Osteocyte (in vitro differentiated cells): ENCODE data around the gene IRGQ. TPM values are rescaled to one million over a fixed set of nuclear protein-coding genes. Genes with fewer than 3 reads are reported as not detected.

Source experiments
- DNase-seq: peaks from one replicate; pipeline ENCODE4 v3.0.0; 2021; ENCODE audit warnings: mixed read lengths; ENCODE audit not compliant: unreplicated experiment; ENCODE audit errors: extremely low spot score
- H3K27ac Mint-ChIP-seq: one replicate; pipeline ENCODE4 v1.8.0; 2021; ENCODE audit warnings: mild to moderate bottlenecking, mixed read lengths; ENCODE audit not compliant: unreplicated experiment
- H3K27me3 Mint-ChIP-seq: one replicate; pipeline ENCODE4 v1.8.0; 2021; ENCODE audit warnings: mixed read lengths; ENCODE audit not compliant: unreplicated experiment
- H3K36me3 Mint-ChIP-seq: one replicate; pipeline ENCODE4 v1.8.0; 2021; ENCODE audit warnings: mixed read lengths; ENCODE audit not compliant: unreplicated experiment
- H3K4me1 Mint-ChIP-seq: one replicate; pipeline ENCODE4 v1.8.0; 2021; ENCODE audit warnings: mixed read lengths; ENCODE audit not compliant: unreplicated experiment
- H3K4me3 Mint-ChIP-seq: one replicate; pipeline ENCODE4 v1.8.0; 2021; ENCODE audit warnings: mild to moderate bottlenecking, moderate library complexity, mixed read lengths; ENCODE audit not compliant: unreplicated experiment
- H3K9me3 Mint-ChIP-seq: one replicate; pipeline ENCODE4 v1.8.0; 2021; ENCODE audit warnings: mixed read lengths; ENCODE audit not compliant: unreplicated experiment
- CTCF ChIP-seq: fragments of 200-600 bp; sonication (generic); IDR thresholded peaks from 2 replicates; pipeline ENCODE4 v1.5.0; 2021; ENCODE audit warnings: antibody characterized with exemption, mild to moderate bottlenecking, moderate library complexity
- total RNA-seq: library from RNA; stranded (reverse); gene quantifications from 2 replicates; pipeline ENCODE4 v1.2.1, GENCODE V29; 2021

The IRGQ gene
- total RNA-seq, 1 donor from 2014 or later: 40.9 TPM

- H3K9me3 Mint-ChIP-seq: no peaks in the 10 kb centered on the region
- DNase-seq: no peak
- no peak for TF ChIP-seq CTCF
- H3K27ac Mint-ChIP-seq: peak overlapping the region; percentile 62
- H3K4me3 Mint-ChIP-seq: peak overlapping the region; percentile 92
- peaks cover 5% of the 10 kb centered on the region for H3K36me3 Mint-ChIP-seq
- H3K4me1 Mint-ChIP-seq: peaks cover 18% of the 10 kb centered on the region
- H3K27me3 Mint-ChIP-seq: no peaks in the 10 kb centered on the region
Measured at GRCh38 chr19:43575955-43576878, 19.7 kb downstream of the IRGQ start.

DNA sequence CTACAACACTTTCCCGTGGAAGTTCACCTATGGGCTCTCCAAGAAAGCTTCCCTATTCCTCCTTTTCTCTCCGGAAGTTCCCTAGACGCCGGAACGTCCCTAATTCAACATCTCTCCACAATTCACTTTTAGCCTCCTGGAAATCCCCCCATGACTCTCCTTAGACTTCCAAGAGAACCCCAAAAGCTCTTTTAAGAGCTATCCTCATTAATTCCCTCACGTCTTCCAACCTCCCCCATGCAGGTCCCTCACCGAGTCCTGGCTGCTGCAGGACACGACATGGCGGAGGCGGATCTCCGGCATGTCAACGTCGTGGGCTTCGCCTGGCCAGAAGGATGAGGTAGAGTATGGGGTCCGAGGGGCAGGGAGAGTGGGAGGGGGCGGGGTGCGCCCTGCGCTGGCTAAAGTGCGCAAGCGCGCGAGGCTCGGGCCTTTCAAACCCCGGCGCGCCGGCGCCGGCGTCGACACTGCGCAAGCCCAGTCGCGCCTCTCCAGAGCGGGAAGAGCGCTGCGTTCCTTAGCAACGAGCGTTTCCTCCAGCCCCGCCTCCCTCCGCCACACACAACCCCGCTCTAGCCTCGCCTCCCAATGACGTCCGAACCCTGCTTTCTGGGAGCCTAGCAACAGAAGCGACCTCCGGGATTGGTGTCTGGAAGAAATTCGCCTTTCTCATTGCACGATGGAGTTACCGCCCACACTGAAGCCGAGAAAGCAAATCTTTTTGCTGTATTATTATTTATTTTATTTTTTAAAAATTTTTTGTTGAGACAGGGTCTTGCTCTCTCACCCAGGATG lies 20.6 kb downstream of the IRGQ start, which contains the start of the genes PINLYP and XRCC1:
Gene PINLYP (plus strand): TSS at position 646 of the 795 bp plus-strand sequence. CDS start 1,391 bp downstream, outside the sequence.
Gene XRCC1 (minus strand): TSS at position 372 of the 795 bp plus-strand sequence. CDS start 69 bp downstream, at position 303.
- H3K4me1 Mint-ChIP-seq: peaks cover 18% of the 10 kb centered on the region
- no peak for TF ChIP-seq CTCF
- no peaks in the 10 kb centered on the region for H3K9me3 Mint-ChIP-seq
- peak within 1 kb of the TSS; percentile 92 for H3K4me3 Mint-ChIP-seq
- H3K36me3 Mint-ChIP-seq: peaks cover 5% of the 10 kb centered on the region
- H3K27me3 Mint-ChIP-seq: no peaks in the 10 kb centered on the region
- H3K27ac Mint-ChIP-seq: peak within 1 kb of the TSS; percentile 93
- peak; percentile 98 for DNase-seq

- peaks cover 5% of the 10 kb centered on the region for H3K36me3 Mint-ChIP-seq
- TF ChIP-seq CTCF: no peak
- H3K4me3 Mint-ChIP-seq: peak overlapping the region; percentile 92
- DNase-seq: no peak
- peak overlapping the region; percentile 93 for H3K27ac Mint-ChIP-seq
- no peaks in the 10 kb centered on the region for H3K9me3 Mint-ChIP-seq
- no peaks in the 10 kb centered on the region for H3K27me3 Mint-ChIP-seq
- H3K4me1 Mint-ChIP-seq: peaks cover 18% of the 10 kb centered on the region
Measured at GRCh38 chr19:43574424-43575155, 21.3 kb downstream of the IRGQ start.

- Mint-ChIP-seq H3K9me3 (no peaks in the 10 kb centered on the region), H3K4me3 (no peak overlapping the region), H3K27ac (no peak overlapping the region), H3K27me3 (no peaks in the 10 kb centered on the region), H3K4me1 (peaks cover 18% of the 10 kb centered on the region), H3K36me3 (peaks cover 5% of the 10 kb centered on the region)
- no peak for DNase-seq
- no peak for TF ChIP-seq CTCF
Measured at GRCh38 chr19:43572171-43572588, 23.8 kb downstream of the IRGQ start.
